ENCODE results near the gene PCSK6.

DNA sequence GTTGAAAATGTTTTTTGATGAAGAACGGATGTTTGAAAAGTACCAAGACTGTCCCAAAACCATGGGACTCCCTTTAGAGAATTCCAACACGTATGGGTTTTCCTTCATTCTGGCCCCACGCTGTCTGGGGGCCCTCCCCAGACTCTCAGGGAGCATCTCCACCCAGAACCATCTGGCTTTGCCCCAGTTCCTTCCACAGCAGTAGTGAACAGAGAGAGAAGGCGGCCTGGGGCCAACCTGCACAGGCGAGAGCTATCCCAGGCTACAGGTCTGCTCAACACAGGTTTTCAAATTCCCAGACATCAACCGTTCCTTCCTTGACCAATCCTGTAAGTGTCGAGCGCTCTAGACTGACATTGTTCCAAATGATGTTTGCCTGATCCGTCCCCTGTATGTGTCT, 101.9 kb downstream of the PCSK6 start:
- TF ChIP-seq, protein P1, sequence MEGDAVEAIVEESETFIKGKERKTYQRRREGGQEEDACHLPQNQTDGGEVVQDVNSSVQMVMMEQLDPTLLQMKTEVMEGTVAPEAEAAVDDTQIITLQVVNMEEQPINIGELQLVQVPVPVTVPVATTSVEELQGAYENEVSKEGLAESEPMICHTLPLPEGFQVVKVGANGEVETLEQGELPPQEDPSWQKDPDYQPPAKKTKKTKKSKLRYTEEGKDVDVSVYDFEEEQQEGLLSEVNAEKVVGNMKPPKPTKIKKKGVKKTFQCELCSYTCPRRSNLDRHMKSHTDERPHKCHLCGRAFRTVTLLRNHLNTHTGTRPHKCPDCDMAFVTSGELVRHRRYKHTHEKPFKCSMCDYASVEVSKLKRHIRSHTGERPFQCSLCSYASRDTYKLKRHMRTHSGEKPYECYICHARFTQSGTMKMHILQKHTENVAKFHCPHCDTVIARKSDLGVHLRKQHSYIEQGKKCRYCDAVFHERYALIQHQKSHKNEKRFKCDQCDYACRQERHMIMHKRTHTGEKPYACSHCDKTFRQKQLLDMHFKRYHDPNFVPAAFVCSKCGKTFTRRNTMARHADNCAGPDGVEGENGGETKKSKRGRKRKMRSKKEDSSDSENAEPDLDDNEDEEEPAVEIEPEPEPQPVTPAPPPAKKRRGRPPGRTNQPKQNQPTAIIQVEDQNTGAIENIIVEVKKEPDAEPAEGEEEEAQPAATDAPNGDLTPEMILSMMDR (IDR thresholded peaks at IDR 0.05), result no peak
- no peak for TF ChIP-seq POLR2AphosphoS5 (IDR thresholded peaks at IDR 0.05; ENCODE audit: low read depth, low read length)
- TF ChIP-seq, protein P2, sequence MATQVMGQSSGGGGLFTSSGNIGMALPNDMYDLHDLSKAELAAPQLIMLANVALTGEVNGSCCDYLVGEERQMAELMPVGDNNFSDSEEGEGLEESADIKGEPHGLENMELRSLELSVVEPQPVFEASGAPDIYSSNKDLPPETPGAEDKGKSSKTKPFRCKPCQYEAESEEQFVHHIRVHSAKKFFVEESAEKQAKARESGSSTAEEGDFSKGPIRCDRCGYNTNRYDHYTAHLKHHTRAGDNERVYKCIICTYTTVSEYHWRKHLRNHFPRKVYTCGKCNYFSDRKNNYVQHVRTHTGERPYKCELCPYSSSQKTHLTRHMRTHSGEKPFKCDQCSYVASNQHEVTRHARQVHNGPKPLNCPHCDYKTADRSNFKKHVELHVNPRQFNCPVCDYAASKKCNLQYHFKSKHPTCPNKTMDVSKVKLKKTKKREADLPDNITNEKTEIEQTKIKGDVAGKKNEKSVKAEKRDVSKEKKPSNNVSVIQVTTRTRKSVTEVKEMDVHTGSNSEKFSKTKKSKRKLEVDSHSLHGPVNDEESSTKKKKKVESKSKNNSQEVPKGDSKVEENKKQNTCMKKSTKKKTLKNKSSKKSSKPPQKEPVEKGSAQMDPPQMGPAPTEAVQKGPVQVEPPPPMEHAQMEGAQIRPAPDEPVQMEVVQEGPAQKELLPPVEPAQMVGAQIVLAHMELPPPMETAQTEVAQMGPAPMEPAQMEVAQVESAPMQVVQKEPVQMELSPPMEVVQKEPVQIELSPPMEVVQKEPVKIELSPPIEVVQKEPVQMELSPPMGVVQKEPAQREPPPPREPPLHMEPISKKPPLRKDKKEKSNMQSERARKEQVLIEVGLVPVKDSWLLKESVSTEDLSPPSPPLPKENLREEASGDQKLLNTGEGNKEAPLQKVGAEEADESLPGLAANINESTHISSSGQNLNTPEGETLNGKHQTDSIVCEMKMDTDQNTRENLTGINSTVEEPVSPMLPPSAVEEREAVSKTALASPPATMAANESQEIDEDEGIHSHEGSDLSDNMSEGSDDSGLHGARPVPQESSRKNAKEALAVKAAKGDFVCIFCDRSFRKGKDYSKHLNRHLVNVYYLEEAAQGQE (IDR thresholded peaks at IDR 0.05; ENCODE audit: insufficient read depth in 1 of 2, low read depth in 2 of 2, low read length in 1 of 2), result no peak

All from Panc1 (cell line).